CD4-positive, alpha-beta memory T cell (primary cell): Measurements from ENCODE around the gene PGAM2. TPM values are rescaled to one million over a fixed set of nuclear protein-coding genes. Genes with fewer than 3 reads are reported as not detected.

ENCODE experiments used
- CTCF ChIA-PET: fragments of 350-600 bp; sonication (Branson Sonifier 250); formaldehyde crosslinking; loops from one replicate; lab custom pipeline; 2021; ENCODE audit warnings: inconsistent platforms; ENCODE audit not compliant: partially characterized antibody; lab: Charles Lee
- POLR2A ChIA-PET: fragments of 350-600 bp; sonication (Branson Sonifier 250); formaldehyde crosslinking; loops from one replicate; lab custom pipeline; 2021; ENCODE audit not compliant: partially characterized antibody; lab: Charles Lee
- DNase-seq, 5 donors: peaks; one replicate each; pipeline versions ENCODE4 v3.0.0 to v3.0.0-alpha.2; 2020 to 2022; ENCODE audit warnings: mixed read lengths in 1 of 5
- H3K27ac ChIP-seq: one replicate; pipeline ENCODE4 v1.7.0; 2013; ENCODE audit warnings: low read depth, low read length
- H3K27me3 ChIP-seq: 2 replicates; pipeline ENCODE4 v1.7.0; 2013; ENCODE audit warnings: mild to moderate bottlenecking, low read length, moderate library complexity; ENCODE audit not compliant: insufficient read depth
- H3K36me3 ChIP-seq: 2 replicates; pipeline ENCODE4 v1.7.0; 2013; ENCODE audit warnings: mild to moderate bottlenecking, low read length, moderate library complexity; ENCODE audit not compliant: insufficient read depth
- H3K4me1 ChIP-seq: 2 replicates; pipeline ENCODE4 v1.7.0; 2013; ENCODE audit warnings: mild to moderate bottlenecking, low read length, moderate library complexity; ENCODE audit not compliant: insufficient read depth
- H3K4me3 ChIP-seq, 2 donors: one replicate each; pipeline ENCODE4 v1.7.0; 2013; ENCODE audit warnings: low read length in 2 of 2, mild to moderate bottlenecking in 1 of 2
- H3K9me3 ChIP-seq, 2 donors: one replicate each; pipeline ENCODE4 v1.7.0; 2013; ENCODE audit warnings: low read length in 2 of 2, control low read depth in 1 of 2; ENCODE audit not compliant: control insufficient read depth in 1 of 2
- H3K27ac Mint-ChIP-seq, 7 donors: one replicate each; pipeline ENCODE4 v1.8.0; 2020 to 2021; ENCODE audit warnings: mixed read lengths in 7 of 7, mild to moderate bottlenecking in 6 of 7, inconsistent platforms in 3 of 7, moderate library complexity in 3 of 7
- H3K27me3 Mint-ChIP-seq, 2 donors: one replicate each; pipeline ENCODE4 v1.8.0; 2020 to 2021; ENCODE audit warnings: mixed read lengths in 2 of 2
- H3K36me3 Mint-ChIP-seq, 2 donors: one replicate each; pipeline ENCODE4 v1.8.0; 2020 to 2021; ENCODE audit warnings: mixed read lengths in 2 of 2, inconsistent platforms in 1 of 2, mild to moderate bottlenecking in 1 of 2
- H3K4me1 Mint-ChIP-seq, 4 donors: one replicate each; pipeline ENCODE4 v1.8.0; 2020 to 2021; ENCODE audit warnings: mixed read lengths in 4 of 4, mild to moderate bottlenecking in 1 of 4
- H3K4me3 Mint-ChIP-seq, 8 donors: one replicate each; pipeline ENCODE4 v1.8.0; 2020 to 2021; ENCODE audit warnings: mixed read lengths in 8 of 8, mild to moderate bottlenecking in 7 of 8, moderate library complexity in 6 of 8, inconsistent platforms in 3 of 8
- H3K9me3 Mint-ChIP-seq, 8 donors: one replicate each; pipeline ENCODE4 v1.8.0; 2020 to 2021; ENCODE audit warnings: mixed read lengths in 8 of 8, mild to moderate bottlenecking in 5 of 8, inconsistent platforms in 3 of 8, moderate library complexity in 1 of 8
- intact Hi-C: fragments of 100-400 bp; cut with micrococcal nuclease; formaldehyde crosslinking; loops from one replicate; pipeline ENCODE4 v1.15.1; 2023
- polyA plus RNA-seq, 2 donors: library from polyadenylated mRNA; unstranded; fragments of 300-500 nt; fragmentation: Illumina TruSeq; gene quantifications; one replicate each; pipeline ENCODE4 v1.2.3, GENCODE V29; 2021
- total RNA-seq, 2 experiments: library from RNA; stranded (reverse); gene quantifications; one replicate each; pipeline ENCODE4 v1.2.3, GENCODE V29; 2021

Gene PGAM2
- total and polyA plus RNA-seq, 4 experiments from 2014 or later = 1.1 to 1.5 TPM; not detected in 2

DNA sequence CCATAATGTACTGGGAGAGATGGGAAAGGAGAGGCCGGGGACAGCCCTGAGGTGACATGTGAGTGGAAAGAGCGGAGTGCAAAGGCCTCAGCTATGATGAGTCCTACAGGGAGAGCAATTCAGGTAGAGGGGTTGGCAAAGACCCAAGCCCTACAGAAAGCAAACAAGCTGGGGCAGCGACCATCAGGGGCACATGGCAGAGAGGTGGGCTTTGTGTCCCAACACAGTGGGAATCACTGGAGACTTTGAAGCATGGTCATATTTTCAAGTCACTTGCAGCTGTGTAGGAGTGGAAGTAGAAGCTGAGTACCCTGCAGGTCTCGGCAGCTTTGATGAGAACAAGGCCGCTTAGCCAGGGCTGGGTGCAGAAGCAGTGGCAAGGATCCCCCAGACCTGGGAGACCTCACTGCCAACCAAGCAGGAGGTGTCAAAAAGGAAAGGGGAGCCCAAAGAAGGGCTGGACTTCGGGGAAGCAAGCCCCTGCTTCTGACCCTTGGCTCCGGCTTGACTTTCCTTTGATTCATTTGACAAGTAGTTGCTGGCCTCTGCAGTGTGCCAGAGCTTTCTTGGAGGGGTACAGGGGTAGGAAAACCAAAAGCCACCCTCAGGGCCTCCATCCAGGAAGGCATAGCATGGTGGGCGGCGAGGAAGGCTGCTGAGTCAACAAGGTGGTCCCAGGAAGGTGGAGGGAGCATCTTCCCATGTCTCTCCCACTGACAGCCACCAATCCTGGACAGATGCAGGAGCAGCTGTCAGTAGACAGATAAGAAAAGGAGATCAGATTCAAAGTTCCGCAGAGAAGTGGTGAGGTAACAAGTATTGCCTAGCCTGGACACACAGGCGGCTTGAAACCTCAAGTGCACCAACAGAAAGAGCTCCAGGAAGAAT is 1.9 kb upstream of the PGAM2 start:
- Mint-ChIP-seq H3K4me3 (peak overlapping the region in 1 of 8 donors; percentile 36), H3K36me3 (peaks cover 4 to 7% of the 10 kb centered on the region in 2 donors), H3K9me3 (peaks cover 0 to 1% (median 0%) of the 10 kb centered on the region in 8 donors), H3K27me3 (no peaks in the 10 kb centered on the region), H3K27ac (peak overlapping the region in 1 of 7 donors; percentile 72), H3K4me1 (peaks cover 13 to 39% (median 26%) of the 10 kb centered on the region in 4 donors)
- no peaks in the 10 kb centered on the region for H3K27me3 ChIP-seq
- H3K9me3 ChIP-seq = no peaks in the 10 kb centered on the region
- no peaks in the 10 kb centered on the region for H3K36me3 ChIP-seq
- ChIA-PET POLR2A (interaction anchor here (0.7 to 8.1 kb wide), 8 partner anchors 8 to 493 kb away, joined by 3 to 119 read pairs (median 5); partner anchors contain the start of genes DBNL and YKT6), CTCF (interaction anchor here (0.5 to 1.1 kb wide), 3 partner anchors 14 to 854 kb away, joined by 3 read pairs; no protein-coding TSS in a partner anchor)
- intact Hi-C loops = no loop called here
- H3K27ac ChIP-seq = no peak overlapping the region
- no peak overlapping the region for H3K4me3 ChIP-seq
- no peak for DNase-seq
- H3K4me1 ChIP-seq = peaks cover 20% of the 10 kb centered on the region

DNA sequence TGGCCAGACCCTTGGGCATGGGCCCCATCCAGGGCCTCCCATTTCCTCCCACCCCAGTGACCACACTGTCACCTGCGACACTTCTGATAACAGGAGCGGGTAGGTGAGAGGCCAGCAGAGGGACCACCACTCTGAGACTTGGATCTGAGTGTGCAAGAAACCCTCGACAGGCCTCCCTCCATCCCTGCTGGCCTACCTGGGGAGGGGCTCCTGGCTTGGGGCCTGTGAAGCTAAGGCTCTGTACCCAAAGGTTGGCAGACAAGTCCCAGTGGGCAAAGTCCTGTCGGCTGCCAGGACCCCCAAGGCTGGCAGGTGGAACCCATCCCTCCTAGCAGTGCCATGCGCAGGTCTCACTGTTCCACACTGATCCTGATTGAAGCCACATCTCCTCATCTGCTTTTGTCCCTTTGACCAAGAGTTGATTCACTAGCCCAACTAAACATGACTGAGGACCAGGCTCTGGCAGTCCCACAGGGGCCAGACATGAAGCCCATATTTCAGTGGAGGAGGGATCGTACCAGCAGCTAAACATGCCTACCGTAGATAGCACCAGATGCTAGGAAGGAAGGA is 1.2 kb upstream of the PGAM2 start:
- ChIA-PET POLR2A (interaction anchor here (0.7 to 8.1 kb wide), 7 partner anchors 9 to 515 kb away, joined by 3 to 119 read pairs (median 5); partner anchors contain the start of genes DBNL and YKT6), CTCF (no interaction called here)
- Mint-ChIP-seq H3K27me3 (no peaks in the 10 kb centered on the region), H3K4me3 (peak overlapping the region in 1 of 8 donors; percentile 36), H3K27ac (no peak overlapping the region), H3K9me3 (peaks cover 0 to 1% (median 0%) of the 10 kb centered on the region in 8 donors), H3K4me1 (peaks cover 13 to 34% (median 22%) of the 10 kb centered on the region in 4 donors), H3K36me3 (peaks cover 1 to 4% of the 10 kb centered on the region in 2 donors)
- Histone ChIP-seq H3K27me3 (no peaks in the 10 kb centered on the region), H3K36me3 (no peaks in the 10 kb centered on the region), H3K4me1 (peaks cover 20% of the 10 kb centered on the region), H3K9me3 (no peaks in the 10 kb centered on the region), H3K27ac (no peak overlapping the region), H3K4me3 (no peak overlapping the region)
- intact Hi-C loops = no loop called here
- DNase-seq = no peak

DNA sequence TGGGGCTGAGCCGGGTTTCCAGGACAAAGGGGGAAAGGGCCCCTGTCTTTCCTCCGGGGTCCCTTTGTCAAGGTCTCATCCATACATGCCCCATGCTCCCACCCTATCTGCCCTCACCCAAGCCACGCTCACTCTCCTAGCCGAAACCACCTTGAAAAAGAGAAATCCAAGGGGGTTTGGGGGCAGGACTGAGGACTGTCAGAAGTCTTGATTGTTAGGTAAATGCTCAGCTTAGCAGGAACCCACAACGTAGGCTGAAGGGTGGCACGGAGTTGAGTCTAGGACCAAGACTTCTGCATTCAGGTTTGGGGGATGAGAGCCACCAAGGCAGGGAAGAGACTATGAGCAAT is 719 bp upstream of the PGAM2 start:
- Mint-ChIP-seq H3K4me3 (no peak overlapping the region), H3K4me1 (peaks cover 13 to 34% (median 22%) of the 10 kb centered on the region in 4 donors), H3K36me3 (peaks cover 6 to 9% of the 10 kb centered on the region in 2 donors), H3K27ac (no peak overlapping the region), H3K27me3 (no peaks in the 10 kb centered on the region), H3K9me3 (peaks cover 0 to 1% (median 0%) of the 10 kb centered on the region in 8 donors)
- intact Hi-C loops = no loop called here
- no peak overlapping the region for H3K4me3 ChIP-seq
- ChIA-PET POLR2A (interaction anchor here (0.7 to 8.1 kb wide), 6 partner anchors 9 to 515 kb away, joined by 3 to 119 read pairs (median 6); partner anchors contain the start of gene DBNL), CTCF (no interaction called here)
- H3K27me3 ChIP-seq = no peaks in the 10 kb centered on the region
- H3K4me1 ChIP-seq = peaks cover 20% of the 10 kb centered on the region
- peaks cover 3% of the 10 kb centered on the region for H3K36me3 ChIP-seq
- H3K27ac ChIP-seq = no peak overlapping the region
- no peak for DNase-seq
- no peaks in the 10 kb centered on the region for H3K9me3 ChIP-seq

GRCh38 chr7:44064791-44065430 is 456 bp downstream of the PGAM2 start:
- DNase-seq = no peak
- Histone ChIP-seq H3K9me3 (no peaks in the 10 kb centered on the region), H3K27ac (no peak overlapping the region), H3K36me3 (peaks cover 15% of the 10 kb centered on the region), H3K4me3 (no peak overlapping the region), H3K27me3 (no peaks in the 10 kb centered on the region), H3K4me1 (peaks cover 20% of the 10 kb centered on the region)
- Mint-ChIP-seq H3K4me1 (peaks cover 12 to 34% (median 22%) of the 10 kb centered on the region in 4 donors), H3K9me3 (peaks cover 0 to 3% (median 0%) of the 10 kb centered on the region in 8 donors), H3K36me3 (peaks cover 6 to 18% of the 10 kb centered on the region in 2 donors), H3K27me3 (no peaks in the 10 kb centered on the region), H3K27ac (peak overlapping the region in 1 of 7 donors; percentile 85), H3K4me3 (peak overlapping the region in 1 of 8 donors; percentile 59)
- intact Hi-C loops = no loop called here
- CTCF ChIA-PET = interaction anchor here (1.3 kb wide), 1 partner anchor 20 kb away, joined by 4 read pairs; the partner anchor contains the start of gene DBNL
- POLR2A ChIA-PET = interaction anchor here (0.5 to 8.1 kb wide), 5 partner anchors 9 to 512 kb away, joined by 4 to 119 read pairs (median 6); partner anchors contain the start of gene DBNL

- no peaks in the 10 kb centered on the region for H3K27me3 ChIP-seq
- Mint-ChIP-seq H3K4me3 (no peak overlapping the region), H3K27me3 (no peaks in the 10 kb centered on the region), H3K36me3 (peaks cover 6 to 26% of the 10 kb centered on the region in 2 donors), H3K27ac (peak overlapping the region in 2 of 7 donors; percentile 60 to 79), H3K9me3 (peaks cover 0 to 2% (median 0%) of the 10 kb centered on the region in 8 donors), H3K4me1 (peaks cover 11 to 34% (median 21%) of the 10 kb centered on the region in 4 donors)
- H3K4me1 ChIP-seq = peaks cover 20% of the 10 kb centered on the region
- no peak overlapping the region for H3K27ac ChIP-seq
- H3K36me3 ChIP-seq = peaks cover 24% of the 10 kb centered on the region
- H3K9me3 ChIP-seq = no peaks in the 10 kb centered on the region
- no peak overlapping the region for H3K4me3 ChIP-seq
- POLR2A ChIA-PET = interaction anchor here (0.7 to 8.1 kb wide), 6 partner anchors 8 to 454 kb away, joined by 3 to 119 read pairs (median 6); partner anchors contain the start of gene DBNL
- CTCF ChIA-PET = interaction anchor here (1.1 to 1.3 kb wide), 2 partner anchors 17 to 19 kb away, joined by 3 to 4 read pairs; partner anchors contain the start of gene DBNL
- intact Hi-C loops = no loop called here
- DNase-seq = no peak
Measured at GRCh38 chr7:44063894-44064651, 1.3 kb downstream of the PGAM2 start.

- Mint-ChIP-seq H3K36me3 (peaks cover 12 to 32% of the 10 kb centered on the region in 2 donors), H3K27ac (peak overlapping the region in 5 of 7 donors; percentile 8 to 79 (median 36)), H3K27me3 (no peaks in the 10 kb centered on the region), H3K4me1 (peaks cover 9 to 33% (median 21%) of the 10 kb centered on the region in 4 donors), H3K4me3 (no peak overlapping the region), H3K9me3 (peaks cover 0 to 2% (median 0%) of the 10 kb centered on the region in 8 donors)
- Histone ChIP-seq H3K4me1 (peaks cover 20% of the 10 kb centered on the region), H3K27ac (no peak overlapping the region), H3K27me3 (no peaks in the 10 kb centered on the region), H3K4me3 (no peak overlapping the region), H3K9me3 (no peaks in the 10 kb centered on the region), H3K36me3 (peaks cover 29% of the 10 kb centered on the region)
- no peak for DNase-seq
- intact Hi-C loops = no loop called here
- CTCF ChIA-PET = interaction anchor here (1.1 to 1.3 kb wide), 2 partner anchors 18 to 19 kb away, joined by 3 to 4 read pairs; partner anchors contain the start of gene DBNL
- POLR2A ChIA-PET = interaction anchor here (0.8 to 8.1 kb wide), 5 partner anchors 8 to 454 kb away, joined by 3 to 119 read pairs (median 6); partner anchors contain the start of gene DBNL
Measured at GRCh38 chr7:44063547-44063893, 1.8 kb downstream of the PGAM2 start.
